ACHN (cell line): Measurements from ENCODE around the gene ALK.

Experiments used
- DNase-seq: peaks from one replicate; pipeline ENCODE4 v3.0.0-alpha.2; 2015
- in situ Hi-C: cut with HindIII; loops from 2 replicates; pipeline ENCODE4 v1.10.0; 2017; ENCODE audit warnings: low sequenced_read_pairs, low pct_ligation_motif_present, low pct_unique_long_range_greater_than_20kb

The ALK gene

DNA sequence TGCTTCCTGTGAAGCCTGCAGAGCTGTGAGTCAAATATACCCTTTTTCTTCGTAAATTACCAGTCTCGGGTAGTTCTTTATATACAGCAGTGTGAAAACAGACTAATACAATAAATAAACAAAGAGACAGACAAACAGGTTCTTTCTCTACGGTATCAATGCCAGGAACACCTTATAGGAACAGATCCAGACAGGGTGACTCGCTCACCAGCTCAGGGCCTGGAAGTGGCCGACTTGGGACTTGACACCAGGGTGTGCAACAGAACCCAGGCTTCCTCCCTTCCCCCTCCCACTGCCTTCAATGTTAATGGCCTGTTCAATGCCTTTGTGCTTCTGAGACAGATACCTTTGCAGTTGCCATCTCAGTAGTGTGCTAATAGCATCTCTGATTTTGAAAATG, 309.5 kb downstream of the ALK start:
- DNase-seq, result no peak
- in situ Hi-C loops, result no loop called here

DNA sequence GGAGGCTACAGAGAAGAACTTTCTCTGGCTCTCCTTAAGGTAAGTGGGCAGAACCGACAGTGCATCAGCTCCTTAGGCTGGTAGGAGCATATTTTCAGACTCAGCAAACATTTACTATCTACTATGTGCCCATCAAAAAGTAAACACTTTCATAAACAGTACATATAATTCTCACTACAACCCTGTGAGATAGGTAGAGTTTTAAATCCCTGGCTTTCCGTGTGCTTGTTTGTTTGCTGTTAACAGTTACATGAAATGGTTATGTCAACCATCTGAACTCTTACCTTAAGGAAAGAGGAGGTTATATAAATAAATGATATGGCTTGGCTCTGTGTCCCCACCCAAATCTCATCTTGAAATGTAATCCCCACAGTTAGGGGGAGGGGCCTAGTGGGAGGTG, 310.1 kb downstream of the ALK start:
- in situ Hi-C loops, result no loop called here
- DNase-seq, result no peak

DNA sequence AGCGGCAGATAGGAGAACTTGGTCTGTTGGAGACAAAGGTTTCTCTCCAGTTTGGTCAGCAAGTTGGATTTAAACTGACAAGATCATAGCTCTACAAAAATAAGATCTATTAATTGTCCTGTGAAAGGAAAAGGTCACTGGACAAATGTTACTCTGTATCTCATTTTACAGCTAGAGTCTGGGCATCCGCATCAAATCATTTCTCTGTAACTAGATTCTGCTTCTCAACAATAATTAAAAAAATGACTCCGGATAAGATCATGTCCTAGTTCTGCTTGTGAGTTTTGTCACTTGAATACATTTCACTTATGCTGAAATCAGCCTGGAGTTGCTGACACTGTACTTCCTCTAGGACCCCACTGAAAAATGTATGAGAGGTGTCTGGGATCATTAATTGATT, 310.8 kb downstream of the ALK start:
- no peak for DNase-seq
- in situ Hi-C loops, result no loop called here

DNA sequence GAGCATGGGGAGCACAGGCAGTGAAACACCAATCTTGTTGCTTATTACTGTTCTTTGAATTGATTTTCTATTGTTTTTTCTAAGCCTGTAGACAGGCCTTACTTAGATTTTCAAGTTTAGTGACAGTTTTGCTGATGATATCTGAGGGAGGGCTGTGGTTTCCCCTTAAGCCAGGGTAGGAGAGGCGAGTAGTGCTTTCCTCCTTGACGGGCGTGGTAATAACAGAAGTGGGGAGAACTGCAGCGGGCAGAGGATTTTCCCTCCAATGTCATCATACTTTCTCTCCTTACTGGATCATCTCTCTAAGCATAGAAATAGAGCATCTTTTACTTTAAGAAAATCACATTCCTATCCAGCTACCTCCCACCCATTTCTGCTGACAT, 314.4 kb downstream of the ALK start:
- no peak for DNase-seq
- in situ Hi-C loops, result no loop called here

- DNase-seq, result peak; percentile 80
- in situ Hi-C loops, result no loop called here
Observed at GRCh38 chr2:29606104-29607037, 315.0 kb downstream of the ALK start.

- in situ Hi-C loops, result no loop called here
- DNase-seq, result no peak
Observed at GRCh38 chr2:29603341-29603740, 318.0 kb downstream of the ALK start.

DNA sequence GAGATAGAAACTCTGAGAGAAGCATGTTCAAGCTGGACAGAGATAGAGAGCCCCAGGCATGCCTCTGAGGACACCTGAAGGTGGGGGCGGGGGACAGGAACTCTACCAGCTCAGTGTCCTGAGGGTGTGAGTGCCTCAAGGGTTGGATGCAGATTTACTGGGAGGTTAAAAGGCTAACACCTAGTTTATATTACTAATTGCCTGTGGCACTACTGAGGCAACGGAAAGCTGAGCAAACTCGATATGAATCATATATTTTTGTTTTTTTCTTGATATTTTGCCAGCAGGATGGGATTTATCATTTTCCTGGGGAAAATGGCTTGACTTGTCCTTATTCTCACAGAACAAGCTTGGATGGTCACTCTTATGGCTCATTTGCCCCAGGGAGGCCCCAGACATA, 319.5 kb downstream of the ALK start:
- no peak for DNase-seq
- in situ Hi-C loops, result no loop called here

DNA sequence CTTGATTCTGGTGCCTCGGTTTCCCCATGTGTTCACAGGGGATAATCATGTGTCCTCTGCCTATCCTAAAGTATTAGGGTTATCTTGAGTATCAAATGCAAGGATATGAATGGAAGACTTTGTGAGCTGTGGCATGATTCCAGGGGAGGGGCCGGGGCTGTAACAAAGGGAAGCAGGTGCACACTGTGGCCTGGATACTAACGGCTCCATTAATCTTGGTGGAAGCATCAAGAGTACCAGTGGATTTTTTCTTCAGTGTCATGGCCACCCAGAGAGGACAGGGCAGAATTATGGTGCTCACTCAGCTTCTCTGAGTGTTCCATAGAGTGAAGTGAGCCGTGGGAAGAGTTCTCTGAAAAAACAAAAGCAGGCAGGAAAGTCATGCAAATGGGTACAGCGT, 320.1 kb downstream of the ALK start:
- DNase-seq, result no peak
- in situ Hi-C loops, result no loop called here

DNA sequence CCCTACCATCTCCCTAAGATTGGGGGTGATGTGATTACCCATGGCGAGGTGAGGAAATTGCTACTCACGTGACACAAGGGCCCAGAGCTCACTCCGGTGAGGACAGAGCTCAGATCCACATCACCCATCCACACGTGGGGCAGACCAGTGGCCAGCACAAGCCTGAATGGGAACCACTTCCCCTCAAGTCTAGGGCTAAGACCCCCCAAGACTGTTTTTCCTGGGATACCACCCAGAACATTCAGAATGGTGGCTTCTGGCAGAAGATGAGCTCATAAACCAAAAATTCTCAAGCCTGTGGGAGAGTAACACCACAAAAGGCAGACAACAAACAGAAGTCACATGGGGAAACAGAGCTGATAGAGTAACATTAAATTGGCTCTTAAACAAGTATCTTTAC, 321.4 kb downstream of the ALK start:
- in situ Hi-C loops, result no loop called here

DNA sequence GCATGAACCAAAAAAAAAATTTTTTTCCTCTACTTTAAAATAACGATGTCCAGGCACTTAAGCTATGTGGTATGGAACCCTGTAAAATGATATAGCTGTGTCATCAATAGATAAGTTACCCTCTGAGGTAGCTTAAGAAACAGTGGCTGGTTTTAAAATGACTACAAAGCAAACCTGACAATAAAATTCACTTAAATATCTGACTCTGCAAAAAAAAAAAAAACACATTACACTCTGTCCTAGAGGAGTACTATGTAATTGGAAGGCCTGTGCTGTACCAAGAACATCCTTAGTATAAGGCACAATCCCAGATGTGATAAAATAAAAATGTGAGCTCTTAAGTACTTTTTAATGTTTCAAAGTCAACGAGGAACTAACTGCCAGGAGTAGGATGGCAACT, 322.4 kb downstream of the ALK start:
- DNase-seq, result no peak
- in situ Hi-C loops, result no loop called here

More for the DNA sequence above, 321.4 kb downstream of the ALK start:
- DNase-seq, result no peak

DNA sequence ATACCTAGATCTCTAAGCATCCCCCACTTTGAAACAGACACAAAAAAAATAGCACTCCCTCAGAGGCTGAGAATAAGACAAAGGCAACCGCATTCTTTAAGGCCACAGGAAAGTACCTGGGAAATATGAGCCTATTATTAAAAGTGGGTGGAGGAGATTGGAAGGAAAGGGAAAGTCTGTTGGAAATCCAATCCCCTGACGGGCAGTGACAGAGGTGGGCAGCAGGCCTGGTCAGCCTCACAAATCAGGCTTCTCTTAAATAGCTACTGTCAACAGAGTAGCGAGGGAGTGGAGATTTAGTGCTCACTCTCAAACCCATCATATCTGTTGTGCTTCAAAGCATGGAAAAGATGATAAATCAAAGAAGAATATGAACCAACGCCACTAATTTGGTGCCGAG, 324.4 kb downstream of the ALK start:
- DNase-seq, result no peak
- in situ Hi-C loops, result no loop called here

- no peak for DNase-seq
- in situ Hi-C loops, result no loop called here
Observed at GRCh38 chr2:29596584-29596983, 324.8 kb downstream of the ALK start.

DNA sequence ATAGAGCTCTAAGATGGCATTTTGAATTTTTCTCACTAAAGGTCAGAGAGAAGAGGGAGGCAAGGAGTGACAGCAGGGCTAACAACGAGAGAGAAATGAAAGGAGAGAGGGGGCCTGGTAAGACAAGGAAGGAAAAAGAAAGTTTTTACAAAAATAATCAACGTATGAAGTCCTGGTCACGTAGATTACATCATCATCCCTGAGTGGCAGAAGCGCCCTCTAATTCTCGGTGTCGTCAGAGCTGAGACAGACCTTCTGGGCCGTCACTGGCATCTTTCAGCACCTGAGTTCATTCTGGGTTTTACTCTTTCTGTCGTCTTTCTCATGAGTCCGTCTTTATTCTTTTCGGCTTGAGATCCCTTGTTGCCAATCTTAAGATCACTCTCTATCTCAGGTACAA, 329.8 kb downstream of the ALK start:
- in situ Hi-C loops, result no loop called here
- no peak for DNase-seq

DNA sequence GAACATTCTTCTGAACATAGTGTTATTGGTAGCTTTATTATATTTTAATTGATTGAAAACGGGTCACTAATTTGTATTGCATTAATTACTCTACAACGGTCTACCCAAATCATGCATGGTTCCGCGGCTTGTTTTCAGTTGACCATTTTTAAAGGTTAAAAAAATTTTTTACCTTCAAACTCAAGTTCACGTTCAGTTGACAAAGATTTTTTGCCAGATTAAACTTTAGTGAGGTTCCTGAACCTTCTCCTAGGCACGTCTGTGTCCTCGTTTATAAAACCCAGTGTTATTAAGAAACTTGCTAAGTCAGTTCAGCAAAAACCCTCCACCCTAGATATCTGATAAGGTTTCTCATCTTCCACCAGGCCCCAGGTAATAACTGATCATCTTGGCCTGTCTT, 331.2 kb downstream of the ALK start:
- in situ Hi-C loops, result no loop called here

GRCh38 chr2:29589440-29590103, 331.8 kb downstream of the ALK start:
- no peak for DNase-seq
- in situ Hi-C loops, result no loop called here

More for the DNA sequence above, 331.2 kb downstream of the ALK start:
- no peak for DNase-seq

DNA sequence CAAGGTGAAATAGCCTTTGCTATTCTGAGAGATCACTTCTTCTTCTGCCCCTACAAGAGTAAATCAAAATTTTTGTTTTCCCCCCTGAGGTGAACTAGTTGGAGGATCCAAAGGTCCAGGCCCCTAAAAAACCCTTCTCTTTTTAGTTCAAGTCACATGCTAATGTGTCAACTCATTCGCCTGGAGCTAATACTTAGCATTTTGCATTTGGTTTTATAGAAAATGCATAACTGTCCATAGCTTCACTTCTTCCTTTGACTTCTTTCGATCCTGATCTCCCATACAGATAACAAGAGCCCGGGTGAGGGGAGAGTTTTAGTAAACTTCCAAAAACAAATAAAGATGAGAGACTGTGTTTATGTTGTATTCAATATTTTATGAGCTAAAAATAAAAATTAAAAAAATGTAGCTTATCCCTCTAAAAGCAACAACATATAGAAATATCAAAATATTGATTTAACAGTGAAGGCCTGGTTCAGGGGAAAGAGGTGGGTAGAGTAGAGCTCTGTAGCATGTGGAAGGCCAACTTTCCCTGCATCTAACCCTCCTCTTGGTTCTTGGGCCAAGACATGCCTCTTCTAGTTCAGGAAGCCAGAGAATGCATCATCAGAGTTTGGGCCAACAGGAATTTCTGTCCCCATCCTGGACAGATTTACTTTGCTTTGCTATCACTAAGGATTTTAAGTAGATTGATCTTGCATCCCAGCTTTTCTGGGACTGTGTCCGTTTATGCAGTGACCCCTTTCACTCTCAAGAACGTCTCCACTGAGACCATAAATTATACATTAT, 333.8 kb downstream of the ALK start:
- no peak for DNase-seq

DNA sequence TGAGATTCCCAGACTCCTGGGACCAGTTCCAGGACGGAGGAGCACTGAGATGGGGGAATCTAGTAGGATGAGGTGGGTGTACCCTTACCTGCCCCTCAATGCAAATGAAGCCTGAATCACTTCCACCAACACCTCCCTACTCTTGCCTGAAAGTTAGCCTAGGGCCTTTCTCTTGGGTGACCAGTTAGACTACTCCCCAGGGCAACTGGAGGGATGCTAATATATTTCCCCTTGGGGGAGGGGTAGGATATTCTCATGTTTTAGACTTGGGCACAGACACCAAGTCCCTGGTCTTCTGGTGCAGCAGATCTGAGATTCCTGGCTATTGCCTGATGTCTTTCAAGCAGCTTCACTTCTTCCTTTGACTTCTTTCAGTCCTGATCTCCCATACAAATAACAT, 334.5 kb downstream of the ALK start:
- in situ Hi-C loops, result no loop called here
- DNase-seq, result no peak

More for the DNA sequence above, 333.8 kb downstream of the ALK start:
- in situ Hi-C loops, result no loop called here

GRCh38 chr2:29583548-29584156, 337.7 kb downstream of the ALK start:
- DNase-seq, result no peak

GRCh38 chr2:29583104-29583503, 338.3 kb downstream of the ALK start:
- in situ Hi-C loops, result no loop called here
- DNase-seq, result no peak

More at GRCh38 chr2:29583548-29584156, 337.7 kb downstream of the ALK start:
- in situ Hi-C loops, result no loop called here
